ENCODE data around the gene RNASE7.

RNASE7 gene

GRCh38 chr14:21043974-21044618 lies 1.9 kb downstream of the RNASE7 start:
- TF ChIP-seq, protein P1, sequence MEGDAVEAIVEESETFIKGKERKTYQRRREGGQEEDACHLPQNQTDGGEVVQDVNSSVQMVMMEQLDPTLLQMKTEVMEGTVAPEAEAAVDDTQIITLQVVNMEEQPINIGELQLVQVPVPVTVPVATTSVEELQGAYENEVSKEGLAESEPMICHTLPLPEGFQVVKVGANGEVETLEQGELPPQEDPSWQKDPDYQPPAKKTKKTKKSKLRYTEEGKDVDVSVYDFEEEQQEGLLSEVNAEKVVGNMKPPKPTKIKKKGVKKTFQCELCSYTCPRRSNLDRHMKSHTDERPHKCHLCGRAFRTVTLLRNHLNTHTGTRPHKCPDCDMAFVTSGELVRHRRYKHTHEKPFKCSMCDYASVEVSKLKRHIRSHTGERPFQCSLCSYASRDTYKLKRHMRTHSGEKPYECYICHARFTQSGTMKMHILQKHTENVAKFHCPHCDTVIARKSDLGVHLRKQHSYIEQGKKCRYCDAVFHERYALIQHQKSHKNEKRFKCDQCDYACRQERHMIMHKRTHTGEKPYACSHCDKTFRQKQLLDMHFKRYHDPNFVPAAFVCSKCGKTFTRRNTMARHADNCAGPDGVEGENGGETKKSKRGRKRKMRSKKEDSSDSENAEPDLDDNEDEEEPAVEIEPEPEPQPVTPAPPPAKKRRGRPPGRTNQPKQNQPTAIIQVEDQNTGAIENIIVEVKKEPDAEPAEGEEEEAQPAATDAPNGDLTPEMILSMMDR (IDR thresholded peaks at IDR 0.05; ENCODE audit: insufficient read depth, missing control alignments), result no peak
- FAIRE-seq (no peak), DNase-seq (ENCODE audit: insufficient read length, low spot score) (no peak)

DNA sequence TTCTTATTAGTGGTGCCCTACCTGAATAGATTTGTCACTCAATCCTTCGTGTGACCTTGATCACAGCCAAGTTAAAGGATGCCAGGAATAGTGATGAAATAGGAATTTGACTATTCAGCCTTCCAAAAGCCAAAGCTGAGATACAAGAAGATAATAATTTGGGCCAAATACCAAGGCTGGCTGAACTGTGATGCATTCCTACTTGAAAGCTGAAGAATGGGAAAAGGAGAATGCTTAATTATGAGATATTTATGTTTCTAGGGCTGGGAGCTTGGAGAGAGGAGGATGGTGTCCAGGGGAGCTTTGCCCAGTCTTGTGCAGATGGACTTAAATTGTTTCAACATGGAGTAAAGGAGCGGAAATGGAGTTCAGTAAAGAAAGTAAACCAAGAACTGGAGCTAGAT lies 5.2 kb downstream of the RNASE7 start:
- FAIRE-seq, result no peak

DNA sequence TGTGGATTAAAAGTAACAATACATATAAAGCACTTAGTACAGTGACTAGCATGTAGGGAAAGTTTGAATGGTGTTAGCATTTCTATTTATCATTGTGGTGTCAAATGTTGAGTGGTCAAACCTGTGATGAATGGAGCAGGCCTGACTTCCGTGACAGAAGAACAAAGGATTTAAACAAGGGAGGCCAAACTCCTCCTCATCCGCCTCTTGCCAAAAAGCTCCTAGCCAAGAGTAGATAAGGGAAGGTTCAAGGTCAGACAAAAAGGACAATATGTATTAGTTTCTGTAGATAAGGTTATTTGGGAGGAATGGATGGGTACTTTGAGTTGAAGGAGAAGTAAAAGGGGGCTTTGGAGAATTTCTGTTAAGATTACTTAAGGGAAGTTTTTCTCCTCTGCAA lies 6.5 kb downstream of the RNASE7 start:
- no peak for DNase-seq (ENCODE audit: insufficient read length, low spot score)
- FAIRE-seq, result no peak
- TF ChIP-seq, protein P1 (IDR thresholded peaks at IDR 0.05; ENCODE audit: insufficient read depth, missing control alignments), result no peak

More for the DNA sequence above, 5.2 kb downstream of the RNASE7 start:
- TF ChIP-seq, protein P1 (IDR thresholded peaks at IDR 0.05; ENCODE audit: insufficient read depth, missing control alignments), result no peak
- no peak for DNase-seq (ENCODE audit: insufficient read length, low spot score)

GRCh38 chr14:21049271-21049673 lies 7.1 kb downstream of the RNASE7 start:
- FAIRE-seq (no peak), DNase-seq (ENCODE audit: insufficient read length, low spot score) (no peak)
- TF ChIP-seq, protein P1 (IDR thresholded peaks at IDR 0.05; ENCODE audit: insufficient read depth, missing control alignments), result no peak

DNA sequence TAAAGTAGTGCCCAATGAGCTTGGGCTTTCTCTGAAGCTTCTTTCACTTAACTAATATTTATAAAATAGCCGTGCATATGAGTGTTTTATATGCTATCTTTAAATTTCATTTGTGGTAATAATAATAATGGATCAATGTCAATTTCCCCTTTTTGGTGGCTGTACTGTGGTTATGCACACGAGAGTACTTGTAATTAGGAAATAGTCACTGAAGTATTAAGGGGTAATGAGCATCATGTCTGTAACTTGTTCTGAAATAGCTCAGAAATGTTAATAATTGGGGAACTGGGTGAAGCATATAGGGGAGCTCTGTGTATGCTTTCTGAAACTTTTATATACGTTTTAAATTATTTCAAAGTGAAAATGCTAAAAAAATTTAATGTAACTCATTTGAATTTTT lies 8.4 kb downstream of the RNASE7 start:
- FAIRE-seq (no peak), DNase-seq (ENCODE audit: insufficient read length, low spot score) (no peak)
- TF ChIP-seq, protein P1 (IDR thresholded peaks at IDR 0.05; ENCODE audit: insufficient read depth, missing control alignments), result no peak

GRCh38 chr14:21053184-21054122 lies 11.3 kb downstream of the RNASE7 start:
- TF ChIP-seq, protein P1 (IDR thresholded peaks at IDR 0.05; ENCODE audit: insufficient read depth, missing control alignments), result no peak
- no peak for FAIRE-seq

More at GRCh38 chr14:21053184-21054122, 11.3 kb downstream of the RNASE7 start:
- no peak for DNase-seq (ENCODE audit: insufficient read length, low spot score)
